Prostate gland (tissue), 2 donors: Measurements from ENCODE around the gene FCGR1A.

Experiments
- POLR2A ChIP-seq: fragments of 450-650 bp; IDR thresholded peaks from one replicate; pipeline ENCODE4 v1.6.1; 2016; ENCODE audit warnings: antibody characterized with exemption, mild to moderate bottlenecking
- POLR2AphosphoS5 ChIP-seq: sonication (generic); formaldehyde crosslinking; IDR thresholded peaks from one replicate; pipeline ENCODE4 v1.6.1; 2017; ENCODE audit warnings: antibody characterized with exemption
- TF ChIP-seq, protein P1 (sequence below), 4 experiments: fragments of 200-600 bp in 2 of 4; fragments of 450-650 bp in 2 of 4; sonication (generic) in 2 of 4; IDR thresholded peaks; 1 replicate in 3 of 4; 2 replicates in 1 of 4; pipeline ENCODE4 v1.5.1; 2016 to 2019; ENCODE audit warnings: antibody characterized with exemption in 4 of 4, mild to moderate bottlenecking in 2 of 4, moderate library complexity in 2 of 4

DNA sequence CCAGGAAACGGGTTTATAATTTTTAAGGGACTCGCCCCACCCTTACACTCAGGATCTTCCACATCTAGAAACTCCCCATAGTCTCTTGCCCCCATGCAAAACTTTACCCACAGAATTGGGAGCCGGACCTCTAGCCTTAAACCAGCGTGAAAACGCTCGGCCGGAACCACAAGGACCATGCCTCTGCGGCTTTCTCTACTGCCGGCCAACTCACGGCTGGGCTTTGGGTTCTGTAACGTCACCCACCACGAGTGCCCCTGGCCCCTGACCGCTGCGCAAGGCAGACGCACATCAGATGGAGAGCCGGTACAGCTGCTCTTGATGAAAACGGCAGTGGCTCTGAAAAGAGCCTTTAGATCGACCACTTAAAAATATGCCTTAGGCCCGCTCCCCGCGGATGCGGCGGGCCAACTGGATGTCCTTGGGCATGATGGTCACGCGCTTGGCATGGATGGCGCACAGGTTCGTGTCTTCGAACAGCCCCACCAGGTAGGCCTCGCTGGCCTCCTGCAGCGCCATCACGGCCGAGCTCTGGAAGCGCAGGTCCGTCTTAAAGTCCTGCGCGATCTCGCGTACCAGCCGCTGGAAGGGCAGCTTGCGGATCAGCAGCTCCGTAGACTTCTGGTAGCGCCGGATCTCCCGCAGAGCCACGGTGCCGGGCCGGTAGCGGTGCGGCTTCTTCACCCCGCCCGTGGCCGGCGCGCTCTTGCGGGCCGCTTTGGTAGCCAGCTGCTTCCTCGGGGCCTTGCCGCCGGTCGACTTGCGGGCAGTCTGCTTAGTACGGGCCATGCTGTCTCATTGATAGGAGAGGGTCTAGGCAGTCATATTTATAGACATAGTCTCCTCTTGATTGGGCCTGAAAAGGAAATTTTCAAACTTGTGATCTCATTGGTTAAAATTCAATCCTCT is 30.7 kb downstream of the FCGR1A start:
- TF ChIP-seq, protein P1, sequence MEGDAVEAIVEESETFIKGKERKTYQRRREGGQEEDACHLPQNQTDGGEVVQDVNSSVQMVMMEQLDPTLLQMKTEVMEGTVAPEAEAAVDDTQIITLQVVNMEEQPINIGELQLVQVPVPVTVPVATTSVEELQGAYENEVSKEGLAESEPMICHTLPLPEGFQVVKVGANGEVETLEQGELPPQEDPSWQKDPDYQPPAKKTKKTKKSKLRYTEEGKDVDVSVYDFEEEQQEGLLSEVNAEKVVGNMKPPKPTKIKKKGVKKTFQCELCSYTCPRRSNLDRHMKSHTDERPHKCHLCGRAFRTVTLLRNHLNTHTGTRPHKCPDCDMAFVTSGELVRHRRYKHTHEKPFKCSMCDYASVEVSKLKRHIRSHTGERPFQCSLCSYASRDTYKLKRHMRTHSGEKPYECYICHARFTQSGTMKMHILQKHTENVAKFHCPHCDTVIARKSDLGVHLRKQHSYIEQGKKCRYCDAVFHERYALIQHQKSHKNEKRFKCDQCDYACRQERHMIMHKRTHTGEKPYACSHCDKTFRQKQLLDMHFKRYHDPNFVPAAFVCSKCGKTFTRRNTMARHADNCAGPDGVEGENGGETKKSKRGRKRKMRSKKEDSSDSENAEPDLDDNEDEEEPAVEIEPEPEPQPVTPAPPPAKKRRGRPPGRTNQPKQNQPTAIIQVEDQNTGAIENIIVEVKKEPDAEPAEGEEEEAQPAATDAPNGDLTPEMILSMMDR (IDR thresholded peaks at IDR 0.05) = peak in 1 of 4 experiments; percentile 14
- TF ChIP-seq POLR2AphosphoS5 = peak; percentile 91
- peak; percentile 77 for TF ChIP-seq POLR2A
